HG03521 (cell line): ENCODE results near the gene OCEL1.

Experiments used
- ATAC-seq: cut with Tn5 transposase; IDR thresholded peaks from one replicate; pipeline ENCODE4 v1.9.1; 2021; ENCODE audit warnings: mild to moderate bottlenecking, moderate library complexity; ENCODE audit not compliant: unreplicated experiment

The OCEL1 gene

DNA sequence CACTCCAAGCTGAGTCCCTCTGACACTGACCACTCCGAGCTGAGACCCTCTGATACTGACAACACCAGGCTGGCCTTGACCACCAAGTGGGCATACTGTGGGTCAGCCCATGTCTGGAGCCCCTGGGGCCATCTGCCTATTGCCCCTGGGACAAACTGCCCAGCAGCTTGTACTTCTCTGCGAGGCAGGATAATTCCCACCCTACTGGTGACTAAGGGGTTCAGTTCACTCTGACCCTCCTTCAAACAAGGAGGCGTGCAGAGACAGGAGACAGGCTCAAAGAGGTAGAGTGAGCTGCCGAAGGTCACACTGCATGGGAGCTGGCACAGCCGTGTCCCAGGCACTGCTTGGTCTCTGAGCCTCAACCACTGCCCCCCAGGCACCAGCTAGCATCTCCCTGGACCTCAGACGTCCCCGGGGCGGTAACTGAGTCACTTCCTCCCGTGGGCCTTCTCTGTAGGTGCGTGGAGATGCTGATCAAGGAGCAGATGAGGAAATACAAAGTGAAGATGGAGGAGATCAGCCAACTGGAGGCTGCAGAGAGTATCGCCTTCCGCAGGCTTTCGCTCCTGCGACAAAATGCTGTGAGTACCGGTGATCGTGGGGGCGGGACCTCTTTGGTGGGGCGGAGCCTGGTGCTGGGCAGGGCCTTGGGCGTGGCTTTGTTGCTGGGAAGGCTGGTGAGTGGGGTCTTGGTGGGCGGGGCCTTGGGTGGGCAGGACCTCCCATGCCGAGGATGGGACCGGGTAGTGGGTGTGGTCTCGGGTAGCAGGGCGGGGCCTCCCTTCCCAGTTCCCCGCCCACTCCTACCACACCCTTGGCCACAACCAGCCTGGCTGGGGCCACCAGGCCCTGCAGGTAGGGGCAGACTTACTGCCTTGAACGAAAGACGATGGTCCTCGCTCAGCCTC is 16.6 kb upstream of the OCEL1 start:
- no peak for ATAC-seq

DNA sequence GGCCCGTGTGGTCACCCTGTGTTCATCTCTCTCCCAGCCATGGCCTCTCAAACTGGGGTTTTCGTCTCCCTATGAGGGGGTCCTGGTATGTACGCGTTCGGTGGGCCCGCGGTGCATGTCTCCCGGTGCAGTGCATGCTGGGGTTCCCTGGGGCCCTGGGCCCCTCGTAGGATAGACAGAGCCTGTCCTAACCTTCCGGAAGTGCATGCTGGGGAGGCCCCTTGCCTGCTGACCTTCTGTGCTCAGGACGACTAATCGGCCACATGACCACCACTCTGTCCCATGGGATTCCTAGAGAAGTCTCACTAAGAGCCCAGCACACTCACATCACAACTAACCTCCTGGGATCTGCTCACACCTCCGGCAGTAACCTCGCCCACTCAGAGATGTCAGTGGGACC is 15.7 kb upstream of the OCEL1 start:
- ATAC-seq = no peak

DNA sequence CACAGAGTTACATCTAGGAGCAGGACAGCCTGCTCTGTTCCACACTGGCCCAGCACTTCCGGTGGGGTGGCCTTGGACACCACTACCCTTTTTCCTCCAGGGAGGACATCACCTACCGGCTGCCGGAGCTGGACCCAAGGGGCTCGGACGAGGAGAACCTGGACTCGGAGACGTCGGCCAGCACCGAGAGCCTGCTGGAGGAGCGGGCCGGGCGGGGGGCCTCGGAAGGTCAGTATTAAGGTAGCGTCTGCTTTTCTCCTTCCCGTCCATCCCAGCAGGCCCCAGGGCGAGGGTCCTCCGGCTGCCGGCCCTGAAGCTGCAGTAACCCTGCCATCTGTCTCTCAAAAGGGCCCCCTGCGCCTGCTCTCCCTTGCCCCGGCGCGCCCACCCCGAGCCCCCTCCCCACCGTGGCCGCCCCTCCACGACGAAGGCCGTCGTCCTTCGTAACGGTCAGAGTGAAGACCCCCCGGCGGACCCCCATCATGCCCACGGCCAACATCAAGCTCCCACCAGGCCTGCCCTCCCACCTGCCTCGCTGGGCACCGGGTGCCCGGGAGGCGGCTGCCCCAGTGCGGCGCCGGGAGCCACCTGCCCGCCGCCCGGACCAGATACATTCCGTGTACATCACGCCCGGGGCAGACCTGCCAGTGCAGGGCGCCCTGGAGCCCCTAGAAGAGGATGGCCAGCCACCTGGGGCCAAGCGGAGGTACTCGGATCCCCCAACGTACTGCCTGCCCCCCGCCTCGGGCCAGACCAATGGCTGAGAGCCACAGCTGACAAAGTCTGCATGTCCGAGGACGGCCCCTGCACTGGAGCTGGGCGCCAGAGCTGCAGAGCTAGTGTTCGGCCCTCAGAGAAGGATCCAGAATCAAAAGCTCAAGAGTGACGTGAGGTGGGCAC is 14.2 kb upstream of the OCEL1 start:
- no peak for ATAC-seq

DNA sequence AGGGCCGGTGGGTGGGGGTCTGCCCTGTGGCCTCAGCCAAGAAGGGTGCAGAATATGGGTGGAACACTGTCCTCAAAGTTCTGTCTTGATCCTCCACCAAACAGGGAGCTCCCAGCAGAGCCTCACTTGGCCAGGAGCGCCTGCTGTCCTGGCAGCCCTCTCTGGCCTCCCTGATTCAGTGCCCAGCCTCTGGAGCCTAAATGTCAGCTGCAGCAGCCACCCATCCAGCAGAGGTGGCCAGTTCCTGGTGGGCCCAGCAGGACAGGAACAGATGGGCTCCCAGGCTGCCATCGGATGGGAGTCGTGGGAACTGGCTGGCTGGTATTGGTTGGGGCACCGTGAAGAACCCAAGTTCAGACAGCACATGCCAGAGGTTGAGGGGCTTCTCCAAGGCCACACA is 12.7 kb upstream of the OCEL1 start:
- no peak for ATAC-seq

DNA sequence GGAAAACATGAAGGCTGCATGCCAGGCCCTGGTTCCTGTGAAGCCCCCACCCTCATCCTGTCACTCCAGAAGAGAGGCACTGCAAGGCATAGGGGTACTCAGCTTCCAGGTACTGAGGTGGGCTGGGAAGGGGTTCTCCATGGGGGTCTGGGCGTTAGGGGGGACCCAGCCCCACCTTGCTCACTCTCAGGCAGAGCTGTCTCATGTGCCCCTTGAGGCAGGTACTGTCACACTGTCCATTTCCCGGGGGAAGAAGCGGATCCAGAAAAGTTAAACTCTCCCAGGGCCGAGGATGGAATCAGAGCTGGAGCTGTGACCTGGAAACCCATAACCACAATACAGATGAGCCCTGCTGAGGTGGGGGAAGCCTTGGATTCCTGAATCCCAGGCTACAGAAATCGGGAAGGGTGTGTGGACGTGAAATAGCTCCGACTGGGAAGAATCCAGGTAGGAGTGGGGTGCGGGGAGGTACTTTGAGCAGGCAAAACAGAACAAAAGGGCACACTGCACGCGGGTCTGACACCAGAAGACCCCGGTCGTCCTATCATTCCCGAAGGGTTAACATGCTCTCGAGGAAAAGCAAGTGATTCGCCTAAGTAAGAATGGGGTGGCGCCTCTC is 11.4 kb upstream of the OCEL1 start:
- ATAC-seq = no peak

DNA sequence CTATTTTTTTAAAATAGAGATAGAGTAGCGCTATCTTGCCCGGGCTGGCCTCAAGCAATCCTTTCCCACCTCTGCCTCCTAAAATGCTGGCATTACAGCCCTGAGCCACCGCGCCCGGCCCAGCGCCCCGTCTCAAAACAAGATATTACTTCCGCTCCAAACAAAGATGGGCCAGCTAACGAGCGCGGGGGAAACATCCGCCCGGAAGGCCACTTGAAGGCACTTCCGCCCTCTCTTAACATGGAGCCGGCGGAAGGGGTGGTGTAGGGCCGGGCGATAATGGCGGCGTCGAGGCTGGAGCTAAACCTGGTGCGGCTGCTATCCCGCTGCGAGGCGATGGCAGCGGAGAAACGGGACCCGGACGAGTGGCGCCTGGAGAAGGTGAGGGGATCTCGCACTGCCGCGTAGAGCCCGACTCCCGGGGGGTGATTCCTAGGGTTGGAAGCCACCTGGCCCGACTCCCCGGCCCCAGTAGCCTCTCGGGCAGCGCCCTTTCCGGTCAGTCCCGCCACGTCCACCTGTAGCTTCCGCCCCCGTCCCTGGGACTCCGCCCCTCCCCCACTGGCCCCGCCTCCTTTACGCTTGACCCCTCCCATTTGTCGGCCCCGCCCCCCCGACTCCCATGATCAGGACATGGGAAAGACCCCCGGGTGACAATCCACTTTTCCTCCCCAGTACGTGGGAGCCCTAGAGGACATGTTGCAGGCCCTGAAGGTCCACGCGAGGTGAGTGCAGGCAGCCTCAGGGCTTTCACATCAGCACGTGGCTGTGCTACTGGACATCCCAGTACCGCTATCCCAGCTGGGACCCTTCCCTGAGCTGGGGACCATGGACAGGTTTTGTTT is 10.7 kb upstream of the OCEL1 start, which contains the start of gene USE1:
Gene USE1 (plus strand): TSS at position 231 of the 845 bp plus-strand sequence. CDS start 49 bp downstream, at position 280.
- ATAC-seq = peak; percentile 67

DNA sequence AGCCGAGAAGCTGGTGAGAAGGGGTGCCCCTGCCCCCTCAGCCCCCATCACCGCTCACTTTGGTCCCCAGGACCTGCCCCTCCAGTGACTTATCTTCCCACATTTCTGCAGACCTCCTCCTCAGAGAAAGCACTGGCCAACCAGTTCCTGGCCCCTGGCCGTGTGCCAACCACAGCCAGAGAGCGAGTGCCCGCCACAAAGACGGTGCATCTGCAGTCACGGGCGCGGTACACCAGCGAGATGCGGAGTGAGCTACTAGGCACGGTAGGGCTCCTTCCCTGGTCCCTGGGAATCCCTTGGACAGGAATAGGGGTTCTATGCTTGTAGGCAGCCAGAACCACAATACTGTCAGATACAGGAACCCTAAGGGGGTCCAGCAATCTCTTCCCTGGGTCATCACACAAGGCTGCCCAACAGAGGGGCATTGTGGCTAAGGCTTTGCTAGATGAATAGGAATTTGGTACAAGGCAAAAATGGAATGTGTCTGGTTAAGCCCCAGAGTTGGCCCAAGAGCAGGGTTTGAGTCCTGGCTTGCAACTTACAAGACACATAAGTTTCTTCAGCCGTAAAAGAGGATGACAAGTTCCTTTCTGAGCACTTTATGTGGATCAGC is 9.9 kb upstream of the OCEL1 start:
- ATAC-seq = no peak

DNA sequence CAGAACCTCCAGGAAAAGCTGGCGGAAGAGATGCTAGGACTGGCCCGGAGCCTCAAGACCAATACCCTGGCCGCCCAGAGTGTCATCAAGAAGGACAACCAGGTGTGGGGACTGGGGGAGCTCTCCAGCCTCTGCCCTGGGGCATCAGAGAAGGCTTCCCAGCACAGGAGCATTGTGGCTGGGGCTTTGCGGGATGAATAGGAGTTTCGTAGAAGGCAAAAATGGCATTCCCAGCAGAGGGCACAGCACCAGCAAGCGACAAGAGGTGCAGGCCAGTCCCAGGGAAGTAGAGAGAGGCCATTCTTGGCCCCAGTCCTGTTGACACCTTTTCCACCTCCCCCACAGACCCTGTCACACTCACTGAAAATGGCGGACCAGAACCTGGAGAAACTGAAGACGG is 6.7 kb upstream of the OCEL1 start:
- ATAC-seq = no peak

DNA sequence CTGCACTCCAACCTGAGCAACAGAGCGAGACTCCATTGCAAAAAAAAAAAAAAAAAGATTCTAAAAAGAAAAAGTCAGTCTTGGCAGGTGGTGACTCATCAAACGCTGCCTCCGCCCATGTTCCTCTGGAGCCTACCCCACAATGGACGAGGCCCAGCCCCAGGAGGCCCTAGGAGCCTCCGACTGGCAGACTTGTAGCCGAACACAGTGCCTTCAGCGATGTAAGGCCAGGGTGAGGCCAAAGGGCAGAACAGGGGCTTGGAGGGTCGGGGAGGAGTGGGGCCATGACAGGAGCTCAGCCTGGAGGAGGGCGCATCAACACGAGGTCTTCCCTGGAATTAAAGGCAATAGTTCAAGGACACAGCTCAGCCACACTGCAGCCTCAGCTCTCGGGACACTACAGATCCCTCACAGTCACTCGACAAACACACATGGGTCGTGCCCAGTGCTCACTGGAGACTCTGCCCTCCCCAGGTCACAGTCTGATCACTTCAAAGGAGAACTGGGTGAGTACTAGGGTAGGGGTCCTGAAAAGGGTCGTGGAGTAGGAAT is 5.7 kb upstream of the OCEL1 start:
- ATAC-seq = no peak

DNA sequence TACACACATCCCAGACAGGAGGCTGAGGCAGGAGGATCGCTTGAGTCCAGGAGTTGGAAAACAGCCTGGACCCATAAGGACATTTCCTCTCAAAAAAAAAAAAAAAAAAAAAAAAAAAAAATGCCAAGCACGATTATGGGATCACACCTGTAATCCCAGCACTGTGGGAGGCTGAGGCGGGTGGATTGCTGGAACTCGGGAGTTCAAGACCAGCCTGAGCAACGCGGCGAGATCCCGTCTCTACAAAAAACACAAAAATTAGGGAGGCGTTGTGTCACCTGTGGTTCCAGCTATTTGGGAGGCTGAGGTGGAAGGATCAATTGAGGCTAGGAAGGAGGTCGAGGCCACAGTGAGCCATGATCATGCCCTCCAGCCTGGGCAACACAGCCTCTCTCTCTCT is 973 bp upstream of the OCEL1 start:
- no peak for ATAC-seq

DNA sequence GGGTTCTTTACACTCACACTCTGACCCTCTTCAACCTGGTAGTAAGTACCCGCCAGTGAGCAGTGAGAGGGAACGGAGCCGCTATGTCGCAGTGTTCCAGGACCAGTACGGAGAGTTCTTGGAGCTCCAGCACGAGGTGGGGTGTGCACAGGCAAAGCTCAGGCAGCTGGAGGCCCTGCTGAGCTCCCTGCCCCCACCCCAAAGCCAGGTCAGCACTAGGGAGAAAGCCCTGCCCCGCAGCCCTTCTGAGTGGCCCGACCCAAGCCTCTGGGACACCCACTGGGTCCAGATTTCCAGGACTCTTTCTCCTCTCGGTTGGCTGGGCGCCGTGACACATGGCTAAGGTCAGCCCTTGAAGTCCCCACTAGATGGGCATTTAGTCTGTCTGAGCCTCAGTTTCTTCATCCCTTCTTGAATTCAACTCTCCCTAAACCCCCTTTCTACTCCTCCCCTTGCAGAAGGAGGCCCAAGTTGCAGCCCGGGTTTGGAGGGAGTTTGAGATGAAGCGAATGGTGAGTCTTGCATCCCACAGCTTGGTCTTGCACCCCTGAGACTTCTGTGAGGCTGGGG is 1.9 kb downstream of the OCEL1 start:
- ATAC-seq = no peak

DNA sequence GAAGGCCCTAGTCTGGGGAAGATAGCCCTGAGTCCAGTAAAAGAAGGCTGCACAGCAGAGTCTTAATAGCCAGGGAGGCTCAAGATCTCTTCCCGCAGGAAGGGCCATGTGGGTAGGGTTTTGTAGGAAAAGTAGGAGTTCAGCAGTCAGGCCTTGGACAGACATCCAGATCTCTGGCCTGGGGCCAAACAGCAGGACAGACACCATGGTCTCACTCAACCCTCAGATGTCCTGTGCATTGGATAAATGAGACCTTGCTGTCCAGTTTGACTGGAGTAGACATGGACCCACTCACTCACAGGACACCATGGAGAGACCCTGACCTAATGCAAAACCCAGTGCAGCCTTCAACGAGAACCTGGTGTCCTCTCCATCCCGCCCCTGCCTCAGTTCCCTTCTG is 3.9 kb downstream of the OCEL1 start:
- no peak for ATAC-seq

DNA sequence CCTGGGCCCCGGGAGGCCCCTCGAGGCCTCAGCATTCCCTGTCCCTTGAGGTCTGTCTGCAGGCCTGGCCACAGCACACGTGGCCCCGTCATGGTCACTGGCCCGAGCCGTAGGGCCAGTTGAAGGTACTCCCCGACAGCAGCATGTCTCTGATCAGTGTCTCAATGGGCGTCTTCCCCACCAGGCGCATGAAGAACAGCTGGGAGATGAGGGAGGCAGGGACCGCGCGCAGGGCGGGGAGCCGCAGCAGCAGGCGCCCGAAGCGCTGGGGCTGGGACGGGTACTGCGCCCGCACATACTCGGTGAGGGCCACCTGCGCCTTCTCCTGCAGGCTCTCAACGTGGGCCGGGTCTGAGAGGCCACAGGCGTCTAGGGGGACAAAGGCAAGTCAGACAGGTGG is 6.2 kb downstream of the OCEL1 start:
- no peak for ATAC-seq

DNA sequence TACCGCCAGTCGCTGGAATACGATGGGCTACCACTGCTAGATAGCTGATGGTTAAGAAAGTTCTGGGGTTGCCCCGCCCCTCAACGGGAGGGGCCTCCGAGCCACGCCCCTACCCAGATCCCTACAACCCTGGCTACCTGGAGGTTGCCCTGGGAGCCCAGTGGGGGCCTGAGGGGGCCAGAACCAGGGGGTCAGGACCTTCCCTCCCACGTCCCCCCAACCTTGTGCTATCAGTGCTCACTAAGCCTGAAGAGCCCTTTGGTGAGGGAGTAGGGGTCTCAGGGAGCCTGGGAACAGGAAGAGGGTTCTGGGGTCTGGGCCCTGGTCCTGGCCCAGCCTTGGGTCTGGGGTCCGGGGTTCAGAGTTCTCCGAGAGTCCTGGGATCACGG is 8.9 kb downstream of the OCEL1 start:
- no peak for ATAC-seq

DNA sequence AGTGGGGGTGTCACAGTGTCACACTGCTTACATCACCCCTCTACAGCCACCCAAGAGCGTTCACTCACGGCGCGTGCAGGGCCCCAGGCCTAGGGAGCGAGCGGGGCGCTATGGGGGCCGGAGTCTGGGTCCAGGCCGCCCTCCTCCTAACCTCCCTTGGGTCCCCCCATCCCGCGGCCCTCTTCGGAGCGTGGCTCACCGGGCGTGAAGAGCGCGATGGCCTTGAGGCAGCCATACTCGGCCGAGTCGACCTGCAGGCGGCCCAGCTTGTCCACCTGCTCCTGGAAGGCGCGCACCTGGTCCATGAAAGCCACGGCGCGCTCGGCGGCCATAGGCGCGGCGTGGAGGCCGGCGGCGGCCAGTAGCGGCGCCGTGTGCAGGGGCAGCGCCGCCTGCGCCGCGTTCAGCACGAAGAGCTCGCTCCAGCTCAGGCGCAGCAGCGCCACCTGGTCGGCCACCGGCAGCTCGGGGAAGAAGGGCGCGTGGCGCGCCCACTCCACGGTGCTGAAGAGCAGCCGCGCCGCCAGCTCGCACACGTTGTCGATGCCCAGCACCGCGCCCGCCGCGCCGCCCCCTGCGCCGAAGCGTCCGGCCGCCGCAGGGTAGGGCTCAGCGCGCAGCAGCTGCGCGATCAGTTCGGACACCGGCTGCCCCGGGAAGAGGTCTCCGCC is 9.4 kb downstream of the OCEL1 start:
- ATAC-seq = no peak

DNA sequence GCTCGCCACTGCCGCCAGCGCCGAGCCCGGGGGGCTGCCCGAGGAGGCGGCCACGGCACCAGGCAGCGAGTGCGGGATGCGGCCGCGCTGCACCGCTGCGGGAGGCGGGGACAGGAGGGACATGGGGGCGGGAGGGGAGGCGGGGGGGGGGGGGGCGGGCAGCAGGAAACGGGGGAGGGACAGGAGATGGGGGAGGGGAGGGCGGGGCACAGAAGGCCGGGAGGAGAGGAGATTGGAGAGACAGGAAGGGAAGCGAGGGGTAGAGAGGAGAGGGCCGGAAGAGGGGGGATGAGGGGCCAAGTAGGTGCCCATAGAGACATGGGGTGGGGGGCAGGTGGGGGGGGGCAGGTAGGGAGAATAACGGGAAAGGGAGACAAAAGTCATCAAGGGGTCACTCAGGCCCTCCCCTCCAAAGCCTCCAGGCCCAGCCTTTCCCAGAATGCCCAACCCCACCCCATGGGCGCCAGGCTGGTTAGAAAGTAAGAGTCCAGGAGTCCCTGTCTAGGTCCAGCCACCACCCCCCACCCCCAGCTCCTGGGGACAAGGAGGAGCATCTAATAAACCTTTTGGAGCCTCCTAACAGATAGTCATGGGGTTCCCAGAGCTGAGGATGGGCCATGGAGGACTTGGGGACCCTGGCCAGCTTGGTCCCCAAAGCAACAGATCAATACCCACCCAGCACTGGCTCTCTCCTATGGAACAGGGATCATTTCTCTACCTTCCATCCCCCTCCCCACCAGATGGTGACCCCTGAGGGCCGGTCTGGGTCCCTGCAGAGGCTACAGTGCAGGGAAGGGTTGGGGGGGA is 10.1 kb downstream of the OCEL1 start:
- ATAC-seq = no peak

DNA sequence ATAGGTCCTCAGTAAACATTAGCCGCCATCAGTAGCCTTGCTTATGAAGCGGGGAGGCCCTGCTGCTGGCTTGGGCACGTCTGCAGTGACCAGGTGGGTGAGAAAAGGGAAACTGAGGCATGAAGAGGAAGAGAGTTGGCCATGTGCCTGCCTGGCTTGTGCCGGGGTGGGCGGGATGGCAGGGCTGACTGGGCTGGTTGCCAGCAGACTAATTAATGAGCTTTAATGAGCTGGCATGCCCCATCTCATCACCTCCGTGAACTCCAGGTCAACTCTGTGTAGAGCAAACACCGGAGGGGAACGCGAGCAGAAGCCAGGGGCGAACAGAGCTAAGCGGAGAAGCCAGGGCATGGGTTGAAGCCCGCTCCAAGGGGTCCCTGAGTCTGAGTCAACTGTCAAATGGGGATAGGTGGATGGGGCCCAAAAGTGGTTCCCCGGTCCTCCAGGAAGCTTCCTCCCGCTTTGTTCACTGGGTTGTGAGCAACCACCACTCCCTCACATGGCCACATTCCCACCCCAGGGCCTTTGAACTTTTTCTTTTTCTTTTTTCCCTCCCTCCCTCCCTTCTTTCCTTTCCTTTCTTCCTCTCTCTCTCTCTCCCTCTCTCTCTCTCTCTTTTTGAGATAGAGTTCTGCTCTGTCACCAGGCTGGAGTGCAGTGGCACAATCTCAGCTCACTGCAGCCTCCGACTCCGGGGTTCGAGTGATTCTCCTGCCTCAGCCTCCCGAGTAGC is 11.0 kb downstream of the OCEL1 start:
- ATAC-seq = no peak
